Stimulated activated CD4-positive, alpha-beta T cell treated with anti-CD3 and anti-CD28 coated beads, Interleukin-1b, Interleukin-23, amount 100 ng/mL, for 4 hours (primary cell): ENCODE results near the gene ITCH.
A peak's percentile ranks its signal among the peaks of the same experiment; 100 is the strongest.
"Not testable (repeated sequence)": the region's sequence is repeated elsewhere in the genome, so short reads cannot be mapped to it uniquely, and the experiment has no call there.

Experiments used
- DNase-seq, 2 donors: peaks; one replicate each; pipeline ENCODE4 v3.0.0-alpha.2; 2020; ENCODE audit warnings: low read depth in 2 of 2

The ITCH gene

GRCh38 chr20:34510575-34510974 lies 147.5 kb downstream of the ITCH start:
- no peak for DNase-seq

GRCh38 chr20:34511891-34512265 lies 148.8 kb downstream of the ITCH start:
- no peak for DNase-seq

GRCh38 chr20:34512266-34512954 lies 149.3 kb downstream of the ITCH start:
- no peak for DNase-seq

GRCh38 chr20:34512955-34513419 lies 149.9 kb downstream of the ITCH start:
- DNase-seq = no peak

- DNase-seq = not testable (repeated sequence)
Measured at GRCh38 chr20:34514034-34514433, 151.0 kb downstream of the ITCH start.

- no peak for DNase-seq
Measured at GRCh38 chr20:34514897-34515483, 151.9 kb downstream of the ITCH start.

GRCh38 chr20:34515484-34516246 lies 152.6 kb downstream of the ITCH start:
- peak; percentile 37 to 58 for DNase-seq

- peak; percentile 91 to 92 for DNase-seq
Measured at GRCh38 chr20:34516247-34517113, 153.4 kb downstream of the ITCH start, which contains the start of gene DYNLRB1. Gene DYNLRB1, plus strand, starts transcription at chr20:34516422. Its CDS starts 37 bp downstream, at chr20:34516459.

- DNase-seq = no peak
Measured at GRCh38 chr20:34517114-34517505, 154.0 kb downstream of the ITCH start.

- DNase-seq = not testable (repeated sequence)
Measured at GRCh38 chr20:34518863-34519262, 155.8 kb downstream of the ITCH start.

- DNase-seq = not testable (repeated sequence)
Measured at GRCh38 chr20:34519841-34520240, 156.8 kb downstream of the ITCH start.

GRCh38 chr20:34522969-34523871 lies 160.1 kb downstream of the ITCH start:
- DNase-seq = peak; percentile 32 to 41

GRCh38 chr20:34524426-34524825 lies 161.4 kb downstream of the ITCH start:
- no peak for DNase-seq

- no peak for DNase-seq
Measured at GRCh38 chr20:34525342-34525708, 162.3 kb downstream of the ITCH start.

GRCh38 chr20:34525709-34526416 lies 162.8 kb downstream of the ITCH start:
- DNase-seq = no peak

GRCh38 chr20:34526466-34526865 lies 163.4 kb downstream of the ITCH start:
- no peak for DNase-seq

GRCh38 chr20:34527016-34527415 lies 163.9 kb downstream of the ITCH start:
- no peak for DNase-seq

GRCh38 chr20:34528921-34529297 lies 165.8 kb downstream of the ITCH start:
- no peak for DNase-seq

GRCh38 chr20:34529742-34530141 lies 166.7 kb downstream of the ITCH start:
- no peak for DNase-seq

- no peak for DNase-seq
Measured at GRCh38 chr20:34530342-34530741, 167.3 kb downstream of the ITCH start.
